HepG2 (cell line): ENCODE results near the gene SGMS1. TPM values are rescaled to one million over a fixed set of nuclear protein-coding genes. Genes with fewer than 3 reads are reported as not detected.

Source experiments
- AHDC1 ChIP-seq: sonication (generic); formaldehyde crosslinking; IDR thresholded peaks from 2 replicates; pipeline ENCODE4 v1.5.1; 2020; ENCODE audit warnings: mild to moderate bottlenecking, missing genetic modification reagents, borderline replicate concordance
- HMGXB3 ChIP-seq: sonication (generic); formaldehyde crosslinking; IDR thresholded peaks from 2 replicates; pipeline ENCODE4 v1.4.0; 2020; ENCODE audit warnings: missing genetic modification reagents, borderline replicate concordance
- ISX ChIP-seq: sonication (generic); formaldehyde crosslinking; conservative IDR thresholded peaks from 2 replicates; pipeline ENCODE4 v1.5.0; 2020; ENCODE audit warnings: missing genetic modification reagents
- KLF16 ChIP-seq, 2 experiments: sonication (generic) in 1 of 2; formaldehyde crosslinking in 1 of 2; IDR thresholded peaks; 2 replicates each; pipeline versions ENCODE4 v1.6.1 to v1.8.0; 2016 to 2023; ENCODE audit warnings: missing genetic modification reagents in 2 of 2, missing compliant biosample characterization in 1 of 2
- MAFF ChIP-seq: IDR thresholded peaks from 2 replicates; pipeline ENCODE4 v1.6.1; 2011; ENCODE audit warnings: low read depth, low read length, improper control_type of control experiment
- MIXL1 ChIP-seq: IDR thresholded peaks from 2 replicates; pipeline ENCODE4 v1.6.1; 2016
- MLLT10 ChIP-seq: sonication (generic); formaldehyde crosslinking; IDR thresholded peaks from 2 replicates; pipeline ENCODE4 v1.4.0; 2020; ENCODE audit warnings: missing genetic modification reagents
- MYNN ChIP-seq: sonication (generic); formaldehyde crosslinking; IDR thresholded peaks from 2 replicates; pipeline ENCODE4 v1.4.0; 2020; ENCODE audit warnings: mild to moderate bottlenecking, low read depth, missing genetic modification reagents
- RBAK ChIP-seq: sonication (generic); formaldehyde crosslinking; IDR thresholded peaks from 2 replicates; pipeline ENCODE4 v1.5.1; 2020; ENCODE audit warnings: mild to moderate bottlenecking, missing genetic modification reagents
- RNF219 ChIP-seq: sonication (generic); formaldehyde crosslinking; IDR thresholded peaks from 2 replicates; pipeline ENCODE4 v1.5.0; 2020; ENCODE audit warnings: mild to moderate bottlenecking, missing genetic modification reagents
- XBP1 ChIP-seq: sonication (generic); formaldehyde crosslinking; IDR thresholded peaks from 2 replicates; pipeline ENCODE4 v1.5.0; 2020; ENCODE audit warnings: missing genetic modification reagents
- XRCC5 ChIP-seq: fragments of 200-400 bp; formaldehyde crosslinking; optimal IDR thresholded peaks from 2 replicates; pipeline ENCODE3; 2017; ENCODE audit warnings: mild to moderate bottlenecking, low read length
- ZBTB8A ChIP-seq: sonication (generic); formaldehyde crosslinking; IDR thresholded peaks from 2 replicates; pipeline ENCODE4 v1.4.0; 2020; ENCODE audit warnings: mild to moderate bottlenecking, low read depth, missing genetic modification reagents, borderline replicate concordance
- ZFP36 ChIP-seq: fragments of 150-350 bp; IDR thresholded peaks from 2 replicates; pipeline ENCODE4 v1.6.1; 2018; ENCODE audit warnings: borderline replicate concordance, low read length, low read depth; ENCODE audit not compliant: partially characterized antibody
- ZFP62 ChIP-seq: sonication (generic); formaldehyde crosslinking; IDR thresholded peaks from 2 replicates; pipeline ENCODE4 v1.4.0; 2020; ENCODE audit warnings: missing genetic modification reagents
- ZNF205 ChIP-seq: IDR thresholded peaks from 2 replicates; pipeline ENCODE4 v1.6.1; 2018; ENCODE audit warnings: missing biosample characterization, missing genetic modification reagents
- ZNF773 ChIP-seq: sonication (generic); formaldehyde crosslinking; IDR thresholded peaks from 2 replicates; pipeline ENCODE4 v1.4.0; 2020; ENCODE audit warnings: missing genetic modification reagents, borderline replicate concordance
- ZSCAN25 ChIP-seq: sonication (generic); formaldehyde crosslinking; IDR thresholded peaks from 2 replicates; pipeline ENCODE4 v1.8.0; 2022; ENCODE audit warnings: mild to moderate bottlenecking, missing genetic modification reagents
- polyA plus RNA-seq, 8 experiments: library from polyadenylated mRNA; depleted of rRNA in 3 of 8; stranded (reverse) in 7 of 8; unstranded in 1 of 8; fragments of >200 nt; fragmentation: Illumina TruSeq in 4 of 8; extraction: Trizol in 4 of 8; gene quantifications; 2 replicates each; pipeline versions ENCODE4 v1.2.1 to v1.2.3, GENCODE V29; 2011 to 2016; ENCODE audit warnings: low read depth in 4 of 8, missing spikeins in 1 of 8, mixed read lengths in 1 of 8; ENCODE audit not compliant: insufficient read depth in 1 of 8
- total RNA-seq, 5 experiments: library from RNA; depleted of rRNA; stranded (reverse); fragments of >200 nt; fragmentation: Illumina TruSeq; extraction: Trizol; gene quantifications; 2 replicates each; pipeline ENCODE4 v1.2.3, GENCODE V29; 2016; ENCODE audit warnings: low read depth in 1 of 5

SGMS1 gene
- total and polyA plus RNA-seq, 2 of the 13 experiments (the other 11 are each of a cell fraction or from before 2014, with no cell fraction given) = 6.5 to 15.1 TPM

GRCh38 chr10:50623663-50624412 lies at the start of gene SGMS1 (continued):
- TF ChIP-seq ZFP36 (no peak), MIXL1 (CRISPR knock-in tag) (no peak), XRCC5 (no peak), MAFF (no peak), ZSCAN25 (no peak), ZBTB8A (no peak), RBAK (CRISPR knock-in tag) (no peak), KLF16 (CRISPR knock-in tag; IDR thresholded peaks at IDR 0.05) (peak in 1 of 2 experiments; percentile 33; a peak in 1 of 4 replicates), ISX (no peak), MYNN (CRISPR knock-in tag) (no peak), ZNF205 (peak; percentile 44; the same call in 1 of the 2 replicates), RNF219 (CRISPR knock-in tag) (no peak; the same call in 1 of the 2 replicates), XBP1 (CRISPR knock-in tag) (no peak), AHDC1 (0 out of 2 replicates have a peak, but pooled peaks have one; percentile 14), HMGXB3 (CRISPR knock-in tag) (no peak), ZFP62 (CRISPR knock-in tag) (no peak), MLLT10 (no peak), ZNF773 (no peak; the same call in 1 of the 2 replicates)
